ENCODE results near the gene TOB1. TPM values are rescaled to one million over a fixed set of nuclear protein-coding genes. Genes with fewer than 3 reads are reported as not detected.

TOB1 gene
- total and polyA plus RNA-seq, 2 donors, result 7.7 to 49.3 TPM

- 97% methylated on average over 2 of the region's 2 CpGs for WGBS
- peaks cover 0 to 5% of the 10 kb centered on the region in 2 donors for H3K27me3 ChIP-seq (ENCODE audit: control insufficient read depth in 2 of 2, insufficient read depth in 1 of 2, low read length in 1 of 2)
- H3K9me3 ChIP-seq (ENCODE audit: control insufficient read depth in 2 of 2, insufficient read depth in 1 of 2, low read length in 1 of 2), result no peaks in the 10 kb centered on the region
- H3K4me1 ChIP-seq (ENCODE audit: control insufficient read depth in 2 of 2, insufficient read depth in 2 of 2, low read length in 2 of 2), result peaks cover 6 to 10% of the 10 kb centered on the region in 2 donors
- no peak overlapping the region for H3K4me3 ChIP-seq (ENCODE audit: low read length in 2 of 2)
- no peak overlapping the region for H3K27ac ChIP-seq (ENCODE audit: low read depth in 1 of 2, low read length in 1 of 2)
- no peak for DNase-seq (ENCODE audit: low read depth in 6 of 9, low spot score in 9 of 9)
- H3K36me3 ChIP-seq (ENCODE audit: control insufficient read depth in 2 of 2, insufficient read depth in 2 of 2, low read length in 1 of 2), result no peaks in the 10 kb centered on the region
Observed at GRCh38 chr17:50856431-50856830, 9.7 kb downstream of the TOB1 start.

- DNase-seq (ENCODE audit: low read depth in 6 of 9, low spot score in 9 of 9), result no peak
- 97% methylated on average over 6 of the region's 6 CpGs for WGBS
- no peak overlapping the region for H3K27ac ChIP-seq (ENCODE audit: low read depth in 1 of 2, low read length in 1 of 2)
Observed at GRCh38 chr17:50855708-50856330, 10.3 kb downstream of the TOB1 start.

GRCh38 chr17:50853781-50854180 lies 12.4 kb downstream of the TOB1 start:
- Histone ChIP-seq H3K4me1 (ENCODE audit: control insufficient read depth in 2 of 2, insufficient read depth in 2 of 2, low read length in 2 of 2) (peaks cover 6 to 10% of the 10 kb centered on the region in 2 donors), H3K9me3 (ENCODE audit: control insufficient read depth in 2 of 2, insufficient read depth in 1 of 2, low read length in 1 of 2) (no peaks in the 10 kb centered on the region), H3K36me3 (ENCODE audit: control insufficient read depth in 2 of 2, insufficient read depth in 2 of 2, low read length in 1 of 2) (no peaks in the 10 kb centered on the region), H3K4me3 (ENCODE audit: low read length in 2 of 2) (no peak overlapping the region), H3K27ac (ENCODE audit: low read depth in 1 of 2, low read length in 1 of 2) (no peak overlapping the region), H3K27me3 (ENCODE audit: control insufficient read depth in 2 of 2, insufficient read depth in 1 of 2, low read length in 1 of 2) (peaks cover 0 to 5% of the 10 kb centered on the region in 2 donors)
- WGBS, result 98% methylated on average over 6 of the region's 6 CpGs
- no peak for DNase-seq (ENCODE audit: low read depth in 6 of 9, low spot score in 9 of 9)

More at GRCh38 chr17:50855708-50856330, 10.3 kb downstream of the TOB1 start:
- no peak overlapping the region for H3K4me3 ChIP-seq (ENCODE audit: low read length in 2 of 2)
- H3K36me3 ChIP-seq (ENCODE audit: control insufficient read depth in 2 of 2, insufficient read depth in 2 of 2, low read length in 1 of 2), result no peaks in the 10 kb centered on the region
- peaks cover 6 to 10% of the 10 kb centered on the region in 2 donors for H3K4me1 ChIP-seq (ENCODE audit: control insufficient read depth in 2 of 2, insufficient read depth in 2 of 2, low read length in 2 of 2)
- peaks cover 0 to 5% of the 10 kb centered on the region in 2 donors for H3K27me3 ChIP-seq (ENCODE audit: control insufficient read depth in 2 of 2, insufficient read depth in 1 of 2, low read length in 1 of 2)
- H3K9me3 ChIP-seq (ENCODE audit: control insufficient read depth in 2 of 2, insufficient read depth in 1 of 2, low read length in 1 of 2), result no peaks in the 10 kb centered on the region

GRCh38 chr17:50853015-50853615 lies 13.0 kb downstream of the TOB1 start:
- DNase-seq (ENCODE audit: low read depth in 6 of 9, low spot score in 9 of 9), result no peak
- Histone ChIP-seq H3K27me3 (ENCODE audit: control insufficient read depth in 2 of 2, insufficient read depth in 1 of 2, low read length in 1 of 2) (peaks cover 0 to 5% of the 10 kb centered on the region in 2 donors), H3K9me3 (ENCODE audit: control insufficient read depth in 2 of 2, insufficient read depth in 1 of 2, low read length in 1 of 2) (no peaks in the 10 kb centered on the region), H3K4me1 (ENCODE audit: control insufficient read depth in 2 of 2, insufficient read depth in 2 of 2, low read length in 2 of 2) (peaks cover 6 to 10% of the 10 kb centered on the region in 2 donors), H3K36me3 (ENCODE audit: control insufficient read depth in 2 of 2, insufficient read depth in 2 of 2, low read length in 1 of 2) (no peaks in the 10 kb centered on the region), H3K27ac (ENCODE audit: low read depth in 1 of 2, low read length in 1 of 2) (no peak overlapping the region), H3K4me3 (ENCODE audit: low read length in 2 of 2) (no peak overlapping the region)
- 96% methylated on average over 6 of the region's 6 CpGs for WGBS

- Histone ChIP-seq H3K9me3 (ENCODE audit: control insufficient read depth in 2 of 2, insufficient read depth in 1 of 2, low read length in 1 of 2) (no peaks in the 10 kb centered on the region), H3K36me3 (ENCODE audit: control insufficient read depth in 2 of 2, insufficient read depth in 2 of 2, low read length in 1 of 2) (no peaks in the 10 kb centered on the region), H3K27ac (ENCODE audit: low read depth in 1 of 2, low read length in 1 of 2) (no peak overlapping the region), H3K4me3 (ENCODE audit: low read length in 2 of 2) (no peak overlapping the region), H3K27me3 (ENCODE audit: control insufficient read depth in 2 of 2, insufficient read depth in 1 of 2, low read length in 1 of 2) (peaks cover 0 to 5% of the 10 kb centered on the region in 2 donors), H3K4me1 (ENCODE audit: control insufficient read depth in 2 of 2, insufficient read depth in 2 of 2, low read length in 2 of 2) (peaks cover 6 to 10% of the 10 kb centered on the region in 2 donors)
- 97% methylated on average over 7 of the region's 7 CpGs for WGBS
- DNase-seq (ENCODE audit: low read depth in 6 of 9, low spot score in 9 of 9), result no peak
Observed at GRCh38 chr17:50850640-50851039, 15.5 kb downstream of the TOB1 start.

GRCh38 chr17:50848711-50849110 lies 17.4 kb downstream of the TOB1 start:
- Histone ChIP-seq H3K27ac (ENCODE audit: low read depth in 1 of 2, low read length in 1 of 2) (no peak overlapping the region), H3K9me3 (ENCODE audit: control insufficient read depth in 2 of 2, insufficient read depth in 1 of 2, low read length in 1 of 2) (no peaks in the 10 kb centered on the region), H3K4me1 (ENCODE audit: control insufficient read depth in 2 of 2, insufficient read depth in 2 of 2, low read length in 2 of 2) (peaks cover 6 to 10% of the 10 kb centered on the region in 2 donors), H3K36me3 (ENCODE audit: control insufficient read depth in 2 of 2, insufficient read depth in 2 of 2, low read length in 1 of 2) (no peaks in the 10 kb centered on the region), H3K27me3 (ENCODE audit: control insufficient read depth in 2 of 2, insufficient read depth in 1 of 2, low read length in 1 of 2) (peaks cover 0 to 3% of the 10 kb centered on the region in 2 donors), H3K4me3 (ENCODE audit: low read length in 2 of 2) (no peak overlapping the region)
- no peak for DNase-seq (ENCODE audit: low read depth in 6 of 9, low spot score in 9 of 9)
- 62% methylated on average over 2 of the region's 2 CpGs for WGBS

- Histone ChIP-seq H3K27ac (ENCODE audit: low read depth in 1 of 2, low read length in 1 of 2) (no peak overlapping the region), H3K9me3 (ENCODE audit: control insufficient read depth in 2 of 2, insufficient read depth in 1 of 2, low read length in 1 of 2) (no peaks in the 10 kb centered on the region), H3K27me3 (ENCODE audit: control insufficient read depth in 2 of 2, insufficient read depth in 1 of 2, low read length in 1 of 2) (no peaks in the 10 kb centered on the region), H3K36me3 (ENCODE audit: control insufficient read depth in 2 of 2, insufficient read depth in 2 of 2, low read length in 1 of 2) (no peaks in the 10 kb centered on the region), H3K4me1 (ENCODE audit: control insufficient read depth in 2 of 2, insufficient read depth in 2 of 2, low read length in 2 of 2) (peaks cover 6 to 10% of the 10 kb centered on the region in 2 donors), H3K4me3 (ENCODE audit: low read length in 2 of 2) (no peak overlapping the region)
- DNase-seq (ENCODE audit: low read depth in 6 of 9, low spot score in 9 of 9), result no peak
- WGBS, result 97% methylated on average over 3 of the region's 3 CpGs
Observed at GRCh38 chr17:50848039-50848438, 18.1 kb downstream of the TOB1 start.

GRCh38 chr17:50847566-50847965 lies 18.6 kb downstream of the TOB1 start:
- Histone ChIP-seq H3K4me3 (ENCODE audit: low read length in 2 of 2) (no peak overlapping the region), H3K36me3 (ENCODE audit: control insufficient read depth in 2 of 2, insufficient read depth in 2 of 2, low read length in 1 of 2) (no peaks in the 10 kb centered on the region), H3K27ac (ENCODE audit: low read depth in 1 of 2, low read length in 1 of 2) (no peak overlapping the region), H3K4me1 (ENCODE audit: control insufficient read depth in 2 of 2, insufficient read depth in 2 of 2, low read length in 2 of 2) (peaks cover 6 to 8% of the 10 kb centered on the region in 2 donors), H3K27me3 (ENCODE audit: control insufficient read depth in 2 of 2, insufficient read depth in 1 of 2, low read length in 1 of 2) (no peaks in the 10 kb centered on the region), H3K9me3 (ENCODE audit: control insufficient read depth in 2 of 2, insufficient read depth in 1 of 2, low read length in 1 of 2) (no peaks in the 10 kb centered on the region)
- no peak for DNase-seq (ENCODE audit: low read depth in 6 of 9, low spot score in 9 of 9)
- WGBS, result 98% methylated on average over 4 of the region's 4 CpGs

GRCh38 chr17:50845240-50846147 lies 20.7 kb downstream of the TOB1 start:
- no peak overlapping the region for H3K27ac ChIP-seq (ENCODE audit: low read depth in 1 of 2, low read length in 1 of 2)
- H3K27me3 ChIP-seq (ENCODE audit: control insufficient read depth in 2 of 2, insufficient read depth in 1 of 2, low read length in 1 of 2), result no peaks in the 10 kb centered on the region
- no peaks in the 10 kb centered on the region for H3K4me1 ChIP-seq (ENCODE audit: control insufficient read depth in 2 of 2, insufficient read depth in 2 of 2, low read length in 2 of 2)
- WGBS, result 96% methylated on average over 12 of the region's 12 CpGs
- H3K9me3 ChIP-seq (ENCODE audit: control insufficient read depth in 2 of 2, insufficient read depth in 1 of 2, low read length in 1 of 2), result no peaks in the 10 kb centered on the region
- no peak overlapping the region for H3K4me3 ChIP-seq (ENCODE audit: low read length in 2 of 2)
- DNase-seq (ENCODE audit: low read depth in 6 of 9, low spot score in 9 of 9), result no peak
- no peaks in the 10 kb centered on the region for H3K36me3 ChIP-seq (ENCODE audit: control insufficient read depth in 2 of 2, insufficient read depth in 2 of 2, low read length in 1 of 2)

All from thymus (tissue), 11 donors.